Stomach (tissue), 4 donors: ENCODE measurements around the gene XRCC5.

ENCODE experiments used
- EP300 ChIP-seq: sonication (generic); formaldehyde crosslinking; IDR thresholded peaks from one replicate; pipeline ENCODE4 v1.6.1; 2017; ENCODE audit warnings: antibody characterized with exemption
- POLR2A ChIP-seq, 4 donors: fragments of 450-650 bp; IDR thresholded peaks; one replicate each; pipeline ENCODE4 v1.6.1; 2016; ENCODE audit warnings: antibody characterized with exemption in 4 of 4, control low read depth in 2 of 4, mild to moderate bottlenecking in 1 of 4, moderate library complexity in 1 of 4
- POLR2AphosphoS5 ChIP-seq, 3 donors: sonication (generic); formaldehyde crosslinking; IDR thresholded peaks; one replicate each; pipeline ENCODE4 v1.6.1; 2016; ENCODE audit warnings: antibody characterized with exemption in 3 of 3
- TF ChIP-seq, protein P1 (sequence below), 7 experiments: fragments of 450-650 bp in 4 of 7; fragments of 200-600 bp in 3 of 7; sonication (generic) in 3 of 7; IDR thresholded peaks; one replicate each; pipeline ENCODE4 v1.5.1; 2016 to 2019; ENCODE audit warnings: antibody characterized with exemption in 7 of 7, control low read depth in 2 of 7, mild to moderate bottlenecking in 1 of 7

DNA sequence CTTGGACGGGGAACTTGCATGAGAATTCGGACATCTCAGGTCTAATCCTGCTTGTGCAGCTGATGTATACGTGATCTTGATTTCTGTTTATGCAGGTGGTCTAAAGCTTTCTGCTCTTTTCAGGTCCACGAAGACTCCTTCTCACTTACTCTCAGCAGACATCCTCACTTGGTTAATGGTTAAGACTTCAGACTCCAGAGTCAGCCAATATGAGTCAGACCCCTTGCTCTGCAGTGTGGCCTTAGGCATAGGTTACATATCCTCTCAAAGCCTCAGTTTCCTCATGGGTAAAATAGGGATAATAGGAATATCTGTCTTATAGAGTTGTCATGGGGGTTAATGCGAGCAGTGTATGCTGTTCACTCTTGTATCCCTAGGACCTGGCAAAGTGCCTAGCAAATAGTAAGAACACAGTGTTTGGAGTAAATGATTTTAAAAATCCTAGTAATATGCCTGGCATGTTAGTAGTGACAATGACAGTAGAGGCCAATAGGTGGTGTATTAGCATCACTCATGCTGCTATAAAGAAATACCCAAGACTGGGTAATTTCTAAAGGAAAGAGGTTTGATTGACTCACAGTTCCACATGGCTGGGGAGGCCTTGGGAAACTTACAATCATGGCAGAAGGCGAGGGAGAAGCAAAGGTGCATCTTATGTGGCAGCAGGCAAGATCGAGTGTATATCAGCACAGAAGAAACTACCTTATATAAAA lies 42.3 kb downstream of the XRCC5 start:
- TF ChIP-seq, protein P1, sequence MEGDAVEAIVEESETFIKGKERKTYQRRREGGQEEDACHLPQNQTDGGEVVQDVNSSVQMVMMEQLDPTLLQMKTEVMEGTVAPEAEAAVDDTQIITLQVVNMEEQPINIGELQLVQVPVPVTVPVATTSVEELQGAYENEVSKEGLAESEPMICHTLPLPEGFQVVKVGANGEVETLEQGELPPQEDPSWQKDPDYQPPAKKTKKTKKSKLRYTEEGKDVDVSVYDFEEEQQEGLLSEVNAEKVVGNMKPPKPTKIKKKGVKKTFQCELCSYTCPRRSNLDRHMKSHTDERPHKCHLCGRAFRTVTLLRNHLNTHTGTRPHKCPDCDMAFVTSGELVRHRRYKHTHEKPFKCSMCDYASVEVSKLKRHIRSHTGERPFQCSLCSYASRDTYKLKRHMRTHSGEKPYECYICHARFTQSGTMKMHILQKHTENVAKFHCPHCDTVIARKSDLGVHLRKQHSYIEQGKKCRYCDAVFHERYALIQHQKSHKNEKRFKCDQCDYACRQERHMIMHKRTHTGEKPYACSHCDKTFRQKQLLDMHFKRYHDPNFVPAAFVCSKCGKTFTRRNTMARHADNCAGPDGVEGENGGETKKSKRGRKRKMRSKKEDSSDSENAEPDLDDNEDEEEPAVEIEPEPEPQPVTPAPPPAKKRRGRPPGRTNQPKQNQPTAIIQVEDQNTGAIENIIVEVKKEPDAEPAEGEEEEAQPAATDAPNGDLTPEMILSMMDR (IDR thresholded peaks at IDR 0.05), result no peak
- TF ChIP-seq EP300 (no peak), POLR2A (IDR thresholded peaks at IDR 0.05) (no peak), POLR2AphosphoS5 (IDR thresholded peaks at IDR 0.05) (no peak)
